Measurements from ENCODE around the gene GATD1. TPM values are rescaled to one million over a fixed set of nuclear protein-coding genes. Genes with fewer than 3 reads are reported as not detected.

Gene GATD1
- total RNA-seq, 1 experiment from 2014 or later: 88.7 TPM

DNA sequence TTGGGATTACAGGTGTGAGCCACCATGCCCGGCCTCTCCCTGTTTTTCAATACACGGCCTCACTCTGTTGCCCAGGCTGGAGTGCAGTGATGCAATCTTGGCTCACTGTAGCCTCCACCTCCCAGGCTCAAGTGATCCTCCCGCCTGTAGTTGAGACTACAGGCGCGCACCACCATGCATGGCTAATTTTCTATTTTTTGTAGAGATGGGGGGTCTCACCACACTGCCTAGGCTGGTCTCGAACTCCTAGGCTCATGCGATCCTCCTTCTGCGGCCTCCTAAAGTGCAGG, 11.5 kb downstream of the GATD1 start (continued):
- TF ChIP-seq REST (IDR thresholded peaks at IDR 0.05; ENCODE audit: low read depth) (no peak), ZFX (IDR thresholded peaks at IDR 0.05) (no peak; the same call in 1 of the 2 replicates), EGR1 (IDR thresholded peaks at IDR 0.05; ENCODE audit: low read depth) (no peak), CBX3 (IDR thresholded peaks at IDR 0.05; ENCODE audit: low read depth) (no peak)

GRCh38 chr11:765025-765801, 12.1 kb downstream of the GATD1 start:
- Histone ChIP-seq H3K9ac (ENCODE audit: low read length) (no peak overlapping the region; the same call in 1 of the 2 replicates), H3K27me3 (ENCODE audit: insufficient read depth, low read length) (no peaks in the 10 kb centered on the region), H3K79me2 (ENCODE audit: insufficient read depth, low read length) (peaks cover 9% of the 10 kb centered on the region; the same call in 1 of the 2 replicates), H3K9me3 (ENCODE audit: control insufficient read depth in 1 of 2, insufficient read depth in 1 of 2, low read depth in 1 of 2, low read length in 2 of 2) (no peaks in the 10 kb centered on the region), H3K9me2 (ENCODE audit: insufficient read depth) (no peaks in the 10 kb centered on the region), H4K20me1 (ENCODE audit: insufficient read depth) (peaks cover 5% of the 10 kb centered on the region; the same call in 1 of the 2 replicates), H3K4me2 (ENCODE audit: low read length) (no peak overlapping the region), H3K27ac (ENCODE audit: low read depth, low read length) (peak overlapping the region; percentile 45), H3K36me3 (ENCODE audit: control insufficient read depth in 1 of 2, insufficient read depth in 2 of 2, low read length in 2 of 2) (peaks cover 22 to 54% of the 10 kb centered on the region in 2 experiments), H3K4me1 (ENCODE audit: control insufficient read depth in 1 of 2, insufficient read depth in 2 of 2, low read length in 2 of 2) (peaks cover 20 to 48% of the 10 kb centered on the region in 2 experiments), H2AFZ (ENCODE audit: low read depth, low read length, poor library complexity, severe bottlenecking) (no peak overlapping the region), H3K4me3 (replicated peaks in 1 of 2; ENCODE audit: low read depth in 1 of 2, low read length in 2 of 2) (no peak overlapping the region)
- intact Hi-C loops (cut with micrococcal nuclease): loop anchor here (1.0 to 2.0 kb wide), 3 partner anchors 36 to 102 kb away; no protein-coding TSS in a partner anchor
- ChIA-PET CTCF (no interaction called here), POLR2A (interaction anchor here (1.9 kb wide), 1 partner anchor 54 kb away, joined by 5 read pairs; the partner anchor contains the start of gene PNPLA2), RAD21 (ENCODE audit: low non-redundant PET in 1 of 2, low total read pairs in 2 of 2, uncharacterized antibody in 2 of 2, unreplicated experiment in 2 of 2) (no interaction called here)
- peak; percentile 43 for ATAC-seq
- peak; percentile 47 for DNase-seq (ENCODE audit: low read depth, low spot score)
- no peak for TF ChIP-seq SP1 (IDR thresholded peaks at IDR 0.05; ENCODE audit: low read depth)
- TF ChIP-seq, protein P1, sequence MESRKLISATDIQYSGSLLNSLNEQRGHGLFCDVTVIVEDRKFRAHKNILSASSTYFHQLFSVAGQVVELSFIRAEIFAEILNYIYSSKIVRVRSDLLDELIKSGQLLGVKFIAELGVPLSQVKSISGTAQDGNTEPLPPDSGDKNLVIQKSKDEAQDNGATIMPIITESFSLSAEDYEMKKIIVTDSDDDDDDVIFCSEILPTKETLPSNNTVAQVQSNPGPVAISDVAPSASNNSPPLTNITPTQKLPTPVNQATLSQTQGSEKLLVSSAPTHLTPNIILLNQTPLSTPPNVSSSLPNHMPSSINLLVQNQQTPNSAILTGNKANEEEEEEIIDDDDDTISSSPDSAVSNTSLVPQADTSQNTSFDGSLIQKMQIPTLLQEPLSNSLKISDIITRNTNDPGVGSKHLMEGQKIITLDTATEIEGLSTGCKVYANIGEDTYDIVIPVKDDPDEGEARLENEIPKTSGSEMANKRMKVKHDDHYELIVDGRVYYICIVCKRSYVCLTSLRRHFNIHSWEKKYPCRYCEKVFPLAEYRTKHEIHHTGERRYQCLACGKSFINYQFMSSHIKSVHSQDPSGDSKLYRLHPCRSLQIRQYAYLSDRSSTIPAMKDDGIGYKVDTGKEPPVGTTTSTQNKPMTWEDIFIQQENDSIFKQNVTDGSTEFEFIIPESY (IDR thresholded peaks at IDR 0.05; ENCODE audit: extremely low read depth, insufficient replicate concordance, low read length): no peak
- TF ChIP-seq RAD21 (IDR thresholded peaks at IDR 0.05; ENCODE audit: low read depth): peak; percentile 83
- TF ChIP-seq CTCF (IDR thresholded peaks at IDR 0.05 in 2 of 3, conservative IDR thresholded peaks at IDR 0.05 in 1 of 3; ENCODE audit: borderline replicate concordance in 1 of 3, insufficient read depth in 1 of 3, low read depth in 2 of 3, low read length in 2 of 3): peak; percentile 73 to 84 (median 73); a peak in 5 of 6 replicates
- no peak for TF ChIP-seq REST (IDR thresholded peaks at IDR 0.05; ENCODE audit: low read depth)
- peak; percentile 42; the same call in 1 of the 2 replicates for TF ChIP-seq POLR2AphosphoS5 (IDR thresholded peaks at IDR 0.05; ENCODE audit: low read depth, low read length)
- no TSS peak for BruUV-seq (replicated peaks)
